Measurements from ENCODE around the gene AK5.
A peak's percentile ranks its signal among the peaks of the same experiment; 100 is the strongest.

Gene AK5

DNA sequence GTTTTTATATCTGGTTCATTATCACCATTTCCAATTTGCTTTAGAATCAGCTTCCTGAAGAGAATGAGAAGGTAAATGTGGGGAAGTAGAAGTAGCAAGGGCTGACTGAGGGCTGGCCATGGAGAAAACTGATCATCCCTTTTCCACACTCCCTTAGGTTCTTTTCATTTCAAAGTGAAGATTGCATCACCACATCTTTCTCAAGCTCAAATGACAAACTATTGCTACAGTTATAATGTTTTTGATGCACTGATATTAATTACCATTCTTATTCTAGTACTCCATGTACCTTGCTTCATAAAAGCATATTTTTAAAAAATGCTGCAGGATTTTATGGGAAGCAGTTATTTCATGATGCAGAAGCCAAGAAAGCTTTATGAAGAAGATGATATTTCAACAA is 7.9 kb upstream of the AK5 start:
- DNase-seq (ENCODE audit: low read depth): peak; percentile 51

GRCh38 chr1:77275194-77275593 is 6.6 kb upstream of the AK5 start:
- TF ChIP-seq, protein P1, sequence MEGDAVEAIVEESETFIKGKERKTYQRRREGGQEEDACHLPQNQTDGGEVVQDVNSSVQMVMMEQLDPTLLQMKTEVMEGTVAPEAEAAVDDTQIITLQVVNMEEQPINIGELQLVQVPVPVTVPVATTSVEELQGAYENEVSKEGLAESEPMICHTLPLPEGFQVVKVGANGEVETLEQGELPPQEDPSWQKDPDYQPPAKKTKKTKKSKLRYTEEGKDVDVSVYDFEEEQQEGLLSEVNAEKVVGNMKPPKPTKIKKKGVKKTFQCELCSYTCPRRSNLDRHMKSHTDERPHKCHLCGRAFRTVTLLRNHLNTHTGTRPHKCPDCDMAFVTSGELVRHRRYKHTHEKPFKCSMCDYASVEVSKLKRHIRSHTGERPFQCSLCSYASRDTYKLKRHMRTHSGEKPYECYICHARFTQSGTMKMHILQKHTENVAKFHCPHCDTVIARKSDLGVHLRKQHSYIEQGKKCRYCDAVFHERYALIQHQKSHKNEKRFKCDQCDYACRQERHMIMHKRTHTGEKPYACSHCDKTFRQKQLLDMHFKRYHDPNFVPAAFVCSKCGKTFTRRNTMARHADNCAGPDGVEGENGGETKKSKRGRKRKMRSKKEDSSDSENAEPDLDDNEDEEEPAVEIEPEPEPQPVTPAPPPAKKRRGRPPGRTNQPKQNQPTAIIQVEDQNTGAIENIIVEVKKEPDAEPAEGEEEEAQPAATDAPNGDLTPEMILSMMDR (conservative IDR thresholded peaks at IDR 0.05; ENCODE audit: control insufficient read depth, insufficient read depth, low read depth, low read length): no peak
- no peak for DNase-seq (ENCODE audit: low read depth)
- H3K4me3 ChIP-seq (ENCODE audit: control insufficient read depth, low read depth, low read length): no peak overlapping the region

More for the DNA sequence above, 7.9 kb upstream of the AK5 start:
- no peak overlapping the region for H3K4me3 ChIP-seq (ENCODE audit: control insufficient read depth, low read depth, low read length)
- TF ChIP-seq, protein P1 (conservative IDR thresholded peaks at IDR 0.05; ENCODE audit: control insufficient read depth, insufficient read depth, low read depth, low read length): no peak

- TF ChIP-seq, protein P1 (conservative IDR thresholded peaks at IDR 0.05; ENCODE audit: control insufficient read depth, insufficient read depth, low read depth, low read length): no peak
- no peak overlapping the region for H3K4me3 ChIP-seq (ENCODE audit: control insufficient read depth, low read depth, low read length)
- DNase-seq (ENCODE audit: low read depth): no peak
These were observed 4.9 kb upstream of the AK5 start for GRCh38 chr1:77276941-77277340.

DNA sequence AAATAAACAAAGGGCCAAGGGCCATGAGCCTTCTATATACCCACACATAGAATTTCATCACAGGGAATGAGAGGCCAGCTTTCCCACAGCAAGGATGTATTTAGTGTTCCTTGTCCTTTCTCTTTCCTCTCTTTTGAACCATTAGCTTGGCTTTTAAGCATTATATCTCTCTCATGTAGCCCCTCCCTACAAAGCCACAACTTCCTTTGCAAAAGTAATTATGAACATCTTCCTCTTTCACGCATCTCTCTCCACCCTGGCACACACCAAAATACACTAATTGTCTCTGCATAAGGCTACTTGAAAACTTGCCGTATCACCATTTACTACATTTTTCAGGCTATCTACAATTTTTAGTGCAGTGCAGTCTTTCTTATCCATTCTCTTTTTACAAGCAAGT is 1.9 kb upstream of the AK5 start:
- TF ChIP-seq, protein P1 (conservative IDR thresholded peaks at IDR 0.05; ENCODE audit: control insufficient read depth, insufficient read depth, low read depth, low read length): no peak
- DNase-seq (ENCODE audit: low read depth): no peak
- H3K4me3 ChIP-seq (ENCODE audit: control insufficient read depth, low read depth, low read length): no peak overlapping the region

DNA sequence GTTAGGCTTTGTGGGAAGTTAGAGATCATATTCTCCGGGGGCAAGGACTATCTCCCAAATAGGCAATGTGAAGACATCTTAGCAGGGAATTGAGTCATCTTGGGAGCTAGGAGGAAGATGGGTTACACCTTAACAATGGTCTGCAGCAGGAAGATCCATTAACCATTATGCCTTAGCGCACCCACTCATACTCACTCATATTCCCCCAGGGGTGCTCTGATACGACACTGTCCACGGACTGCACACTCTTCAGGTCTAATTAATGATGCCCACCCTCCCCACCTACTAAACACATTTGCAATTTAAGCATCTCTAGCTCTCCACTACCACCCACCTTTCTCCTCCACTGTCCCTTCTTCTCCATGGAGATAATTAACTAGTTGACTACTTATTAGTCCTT is 857 bp upstream of the AK5 start:
- no peak overlapping the region for H3K4me3 ChIP-seq (ENCODE audit: control insufficient read depth, low read depth, low read length)
- TF ChIP-seq, protein P1 (conservative IDR thresholded peaks at IDR 0.05; ENCODE audit: control insufficient read depth, insufficient read depth, low read depth, low read length): no peak
- no peak for DNase-seq (ENCODE audit: low read depth)

DNA sequence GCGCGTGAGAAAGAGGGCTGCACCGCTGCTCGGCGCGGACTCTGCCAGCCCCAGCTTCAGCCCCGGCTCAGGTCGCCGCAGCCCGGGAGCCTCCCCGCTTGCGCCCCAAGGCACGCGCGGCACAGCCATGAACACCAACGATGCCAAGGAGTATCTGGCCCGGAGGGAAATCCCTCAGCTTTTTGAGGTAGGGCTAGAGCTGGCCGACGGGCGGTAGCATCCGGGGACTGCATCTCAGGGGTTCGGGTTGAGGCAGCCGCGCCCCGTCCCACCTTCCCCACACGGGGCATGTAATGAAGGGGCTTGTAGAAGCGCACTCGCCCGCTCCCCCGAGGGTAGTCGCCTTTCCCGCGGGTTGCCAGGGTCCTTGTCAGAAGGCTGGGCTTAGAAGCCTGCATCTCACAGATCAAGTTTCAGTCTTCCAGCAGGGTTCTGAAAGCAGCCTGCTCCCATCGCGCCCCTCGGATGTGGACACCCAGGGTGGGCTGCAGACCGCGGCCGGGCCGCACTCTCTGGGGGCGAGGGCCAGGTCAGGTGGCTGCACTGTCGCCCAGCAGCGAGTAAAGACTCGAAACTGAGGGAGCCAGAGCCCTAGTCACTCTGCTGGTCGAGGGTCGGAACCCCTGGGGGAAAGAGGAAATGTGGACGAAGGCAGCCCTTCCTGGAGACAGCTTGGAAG is 507 bp downstream of the AK5 start:
- peak overlapping the region; percentile 80 for H3K4me3 ChIP-seq (ENCODE audit: control insufficient read depth, low read depth, low read length)
- TF ChIP-seq, protein P1 (conservative IDR thresholded peaks at IDR 0.05; ENCODE audit: control insufficient read depth, insufficient read depth, low read depth, low read length): no peak
- DNase-seq (ENCODE audit: low read depth): peak; percentile 23

All from fibroblast of mammary gland (primary cell).